ENCODE results near the gene PRKD1.

PRKD1 gene

DNA sequence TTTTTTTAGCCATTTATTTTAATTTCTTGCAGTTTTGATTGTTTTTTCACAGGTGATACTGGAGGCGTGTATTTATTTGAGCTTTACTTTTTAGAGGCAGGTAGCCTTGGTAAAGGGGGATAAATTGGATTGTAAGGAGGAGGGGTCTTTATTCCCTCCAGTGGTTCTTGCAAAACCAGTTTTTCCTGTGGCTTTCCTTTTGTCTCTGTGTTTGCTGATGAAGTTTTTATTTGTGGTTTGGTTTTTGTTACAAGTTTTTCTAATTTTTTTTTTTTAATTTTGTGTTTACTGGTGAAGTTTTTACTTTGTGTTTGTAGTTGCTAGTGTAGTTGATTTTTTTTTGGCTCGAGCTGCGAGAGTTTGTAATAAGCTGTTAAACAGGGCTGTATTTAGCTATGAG lies 278.5 kb downstream of the PRKD1 start:
- CTCF ChIA-PET: interaction anchor here (1.4 kb wide), 1 partner anchor 11 kb away, joined by 3 read pairs; no protein-coding TSS in a partner anchor
- no peak for DNase-seq
- Histone ChIP-seq H3K4me1 (ENCODE audit: control extremely low read depth in 1 of 4, control insufficient read depth in 4 of 4, insufficient read depth in 4 of 4, low read length in 3 of 4) (peaks cover 0 to 2% (median 0%) of the 10 kb centered on the region in 4 experiments), H3K27ac (ENCODE audit: insufficient read depth in 1 of 2, low read depth in 1 of 2, low read length in 2 of 2, poor library complexity in 1 of 2, severe bottlenecking in 2 of 2) (no peak overlapping the region), H3K9me3 (ENCODE audit: control extremely low read depth in 1 of 5, control insufficient read depth in 4 of 5, insufficient read depth in 2 of 5, low read depth in 1 of 5, low read length in 4 of 5) (peaks cover 3 to 19% (median 8%) of the 10 kb centered on the region in 5 experiments), H3K27me3 (replicated peaks in 2 of 5; ENCODE audit: control insufficient read depth in 4 of 5, insufficient read depth in 5 of 5, low read length in 4 of 5) (no peaks in the 10 kb centered on the region), H3K36me3 (ENCODE audit: control insufficient read depth in 4 of 4, insufficient read depth in 4 of 4, low read length in 3 of 4) (no peaks in the 10 kb centered on the region), H3K4me3 (ENCODE audit: control insufficient read depth in 1 of 7, extremely low read depth in 1 of 7, insufficient read depth in 4 of 7, low read depth in 2 of 7, low read length in 6 of 7) (no peak overlapping the region)
- POLR2A ChIA-PET: no interaction called here
- 100% methylated on average over 3 of the region's 3 CpGs for WGBS (ENCODE audit: insufficient coverage)

GRCh38 chr14:29648045-29648444 lies 279.6 kb downstream of the PRKD1 start:
- H3K4me1 ChIP-seq (ENCODE audit: control extremely low read depth in 1 of 4, control insufficient read depth in 4 of 4, insufficient read depth in 4 of 4, low read length in 3 of 4): peaks cover 0 to 9% (median 3%) of the 10 kb centered on the region in 4 experiments

DNA sequence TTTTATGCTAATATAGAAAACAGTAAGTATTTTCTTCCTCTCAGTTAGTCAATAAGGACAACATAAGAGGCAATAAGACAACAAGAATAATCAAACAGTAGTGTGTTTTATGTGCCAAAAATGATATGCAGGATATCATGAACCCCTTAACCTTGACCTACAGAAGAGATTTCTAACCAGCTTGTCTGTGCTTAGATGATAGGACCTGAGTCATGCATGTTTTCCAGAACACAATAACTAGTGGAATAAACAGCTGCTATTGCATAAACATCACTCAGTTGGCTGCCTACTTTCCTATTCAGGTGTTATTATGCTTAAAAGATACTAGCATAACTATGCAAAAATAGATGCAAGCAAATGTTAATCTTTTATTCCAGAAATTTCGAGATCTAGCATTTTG lies 282.5 kb downstream of the PRKD1 start:
- peaks cover 3 to 19% (median 8%) of the 10 kb centered on the region in 5 experiments for H3K9me3 ChIP-seq (ENCODE audit: control extremely low read depth in 1 of 5, control insufficient read depth in 4 of 5, insufficient read depth in 2 of 5, low read depth in 1 of 5, low read length in 4 of 5)
- H3K27ac ChIP-seq (ENCODE audit: insufficient read depth in 1 of 2, low read depth in 1 of 2, low read length in 2 of 2, poor library complexity in 1 of 2, severe bottlenecking in 2 of 2): no peak overlapping the region
- WGBS (ENCODE audit: insufficient coverage): 100% methylated on average over 1 of the region's 1 CpG
- CTCF ChIA-PET: no interaction called here
- H3K27me3 ChIP-seq (replicated peaks in 2 of 5; ENCODE audit: control insufficient read depth in 4 of 5, insufficient read depth in 5 of 5, low read length in 4 of 5): no peaks in the 10 kb centered on the region
- POLR2A ChIA-PET: no interaction called here
- no peak overlapping the region for H3K4me3 ChIP-seq (ENCODE audit: control insufficient read depth in 1 of 7, extremely low read depth in 1 of 7, insufficient read depth in 4 of 7, low read depth in 2 of 7, low read length in 6 of 7)
- no peaks in the 10 kb centered on the region for H3K36me3 ChIP-seq (ENCODE audit: control insufficient read depth in 4 of 4, insufficient read depth in 4 of 4, low read length in 3 of 4)
- peaks cover 0 to 9% (median 3%) of the 10 kb centered on the region in 4 experiments for H3K4me1 ChIP-seq (ENCODE audit: control extremely low read depth in 1 of 4, control insufficient read depth in 4 of 4, insufficient read depth in 4 of 4, low read length in 3 of 4)
- DNase-seq: peak in 1 of 3 donors; percentile 22

More at GRCh38 chr14:29648045-29648444, 279.6 kb downstream of the PRKD1 start:
- POLR2A ChIA-PET: no interaction called here
- Histone ChIP-seq H3K4me3 (ENCODE audit: control insufficient read depth in 1 of 7, extremely low read depth in 1 of 7, insufficient read depth in 4 of 7, low read depth in 2 of 7, low read length in 6 of 7) (no peak overlapping the region), H3K27me3 (replicated peaks in 2 of 5; ENCODE audit: control insufficient read depth in 4 of 5, insufficient read depth in 5 of 5, low read length in 4 of 5) (no peaks in the 10 kb centered on the region), H3K27ac (ENCODE audit: insufficient read depth in 1 of 2, low read depth in 1 of 2, low read length in 2 of 2, poor library complexity in 1 of 2, severe bottlenecking in 2 of 2) (no peak overlapping the region), H3K9me3 (ENCODE audit: control extremely low read depth in 1 of 5, control insufficient read depth in 4 of 5, insufficient read depth in 2 of 5, low read depth in 1 of 5, low read length in 4 of 5) (peaks cover 3 to 19% (median 8%) of the 10 kb centered on the region in 5 experiments), H3K36me3 (ENCODE audit: control insufficient read depth in 4 of 4, insufficient read depth in 4 of 4, low read length in 3 of 4) (no peaks in the 10 kb centered on the region)
- peak; percentile 6 to 53 (median 34) for DNase-seq
- CTCF ChIA-PET: interaction anchor here (0.7 to 1.1 kb wide), 2 partner anchors 9 to 55 kb away, joined by 3 read pairs; no protein-coding TSS in a partner anchor

- Histone ChIP-seq H3K36me3 (ENCODE audit: control insufficient read depth in 4 of 4, insufficient read depth in 4 of 4, low read length in 3 of 4) (no peaks in the 10 kb centered on the region), H3K4me3 (ENCODE audit: control insufficient read depth in 1 of 7, extremely low read depth in 1 of 7, insufficient read depth in 4 of 7, low read depth in 2 of 7, low read length in 6 of 7) (peak overlapping the region in 2 of 7 experiments; percentile 34 to 49), H3K9me3 (ENCODE audit: control extremely low read depth in 1 of 5, control insufficient read depth in 4 of 5, insufficient read depth in 2 of 5, low read depth in 1 of 5, low read length in 4 of 5) (peaks cover 2 to 16% (median 4%) of the 10 kb centered on the region in 5 experiments), H3K4me1 (ENCODE audit: control extremely low read depth in 1 of 4, control insufficient read depth in 4 of 4, insufficient read depth in 4 of 4, low read length in 3 of 4) (peaks cover 0 to 9% (median 3%) of the 10 kb centered on the region in 4 experiments), H3K27me3 (replicated peaks in 2 of 5; ENCODE audit: control insufficient read depth in 4 of 5, insufficient read depth in 5 of 5, low read length in 4 of 5) (no peaks in the 10 kb centered on the region), H3K27ac (ENCODE audit: insufficient read depth in 1 of 2, low read depth in 1 of 2, low read length in 2 of 2, poor library complexity in 1 of 2, severe bottlenecking in 2 of 2) (peak overlapping the region; percentile 12 to 52)
- POLR2A ChIA-PET: interaction anchor here (0.6 kb wide), 1 partner anchor 450 kb away, joined by 3 read pairs; no protein-coding TSS in a partner anchor
- CTCF ChIA-PET: no interaction called here
- WGBS (ENCODE audit: insufficient coverage): 80% methylated on average over 1 of the region's 5 CpGs
- DNase-seq: peak; percentile 10 to 44 (median 17)
These were observed 284.0 kb downstream of the PRKD1 start for GRCh38 chr14:29643433-29644211.

DNA sequence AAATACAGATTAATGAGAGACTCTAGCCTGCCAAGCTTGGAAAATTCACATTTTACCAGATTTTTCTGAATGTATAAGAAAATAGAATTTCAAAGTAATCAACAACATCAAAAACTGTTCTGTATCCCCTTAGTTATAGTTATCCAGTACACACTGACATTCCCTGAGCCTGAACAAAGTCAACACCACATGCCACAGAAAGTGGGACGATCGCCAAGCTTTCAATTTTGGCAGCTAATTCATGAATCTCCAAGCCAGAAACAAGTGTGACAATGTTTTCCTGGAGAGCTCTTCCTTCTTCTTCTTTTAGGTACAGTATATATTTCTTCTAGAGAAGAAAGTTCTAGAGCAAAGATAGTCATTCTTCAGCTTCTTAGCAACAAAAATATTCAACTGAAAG lies 290.2 kb downstream of the PRKD1 start:
- DNase-seq: peak; percentile 4 to 29 (median 13)

DNA sequence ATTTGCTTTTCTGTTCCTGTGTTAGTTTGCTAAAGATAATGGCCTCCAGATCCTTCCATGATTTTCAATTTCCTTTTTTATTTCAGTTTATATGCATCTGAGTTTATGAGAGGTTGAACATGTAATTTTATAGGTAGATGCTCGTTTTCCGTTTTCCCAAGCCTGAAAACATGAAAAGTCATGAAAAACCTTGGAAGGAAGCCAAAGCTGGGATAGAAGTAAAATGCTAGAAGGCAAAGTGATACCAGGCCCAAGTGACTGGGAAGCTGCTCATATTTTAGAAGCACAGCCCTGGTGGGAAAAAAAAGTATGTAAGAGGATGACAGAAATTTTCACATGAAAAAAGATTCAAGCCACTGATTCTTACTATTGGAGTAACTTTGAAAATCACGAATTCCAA lies 290.8 kb downstream of the PRKD1 start:
- Histone ChIP-seq H3K9me3 (ENCODE audit: control extremely low read depth in 1 of 5, control insufficient read depth in 4 of 5, insufficient read depth in 2 of 5, low read depth in 1 of 5, low read length in 4 of 5) (no peaks in the 10 kb centered on the region), H3K36me3 (ENCODE audit: control insufficient read depth in 4 of 4, insufficient read depth in 4 of 4, low read length in 3 of 4) (no peaks in the 10 kb centered on the region), H3K27ac (ENCODE audit: insufficient read depth in 1 of 2, low read depth in 1 of 2, low read length in 2 of 2, poor library complexity in 1 of 2, severe bottlenecking in 2 of 2) (no peak overlapping the region), H3K27me3 (replicated peaks in 2 of 5; ENCODE audit: control insufficient read depth in 4 of 5, insufficient read depth in 5 of 5, low read length in 4 of 5) (no peaks in the 10 kb centered on the region), H3K4me1 (ENCODE audit: control extremely low read depth in 1 of 4, control insufficient read depth in 4 of 4, insufficient read depth in 4 of 4, low read length in 3 of 4) (peaks cover 0 to 7% (median 0%) of the 10 kb centered on the region in 4 experiments), H3K4me3 (ENCODE audit: control insufficient read depth in 1 of 7, extremely low read depth in 1 of 7, insufficient read depth in 4 of 7, low read depth in 2 of 7, low read length in 6 of 7) (no peak overlapping the region)
- ChIA-PET CTCF (no interaction called here), POLR2A (no interaction called here)
- no peak for DNase-seq
- 93% methylated on average over 2 of the region's 3 CpGs for WGBS (ENCODE audit: insufficient coverage)

More for the DNA sequence above, 290.2 kb downstream of the PRKD1 start:
- H3K4me1 ChIP-seq (ENCODE audit: control extremely low read depth in 1 of 4, control insufficient read depth in 4 of 4, insufficient read depth in 4 of 4, low read length in 3 of 4): peaks cover 0 to 7% (median 0%) of the 10 kb centered on the region in 4 experiments
- H3K36me3 ChIP-seq (ENCODE audit: control insufficient read depth in 4 of 4, insufficient read depth in 4 of 4, low read length in 3 of 4): no peaks in the 10 kb centered on the region
- no peak overlapping the region for H3K4me3 ChIP-seq (ENCODE audit: control insufficient read depth in 1 of 7, extremely low read depth in 1 of 7, insufficient read depth in 4 of 7, low read depth in 2 of 7, low read length in 6 of 7)
- H3K27me3 ChIP-seq (replicated peaks in 2 of 5; ENCODE audit: control insufficient read depth in 4 of 5, insufficient read depth in 5 of 5, low read length in 4 of 5): no peaks in the 10 kb centered on the region
- H3K9me3 ChIP-seq (ENCODE audit: control extremely low read depth in 1 of 5, control insufficient read depth in 4 of 5, insufficient read depth in 2 of 5, low read depth in 1 of 5, low read length in 4 of 5): no peaks in the 10 kb centered on the region
- no peak overlapping the region for H3K27ac ChIP-seq (ENCODE audit: insufficient read depth in 1 of 2, low read depth in 1 of 2, low read length in 2 of 2, poor library complexity in 1 of 2, severe bottlenecking in 2 of 2)
- CTCF ChIA-PET: interaction anchor here (0.8 kb wide), 1 partner anchor 12 kb away, joined by 3 read pairs; no protein-coding TSS in a partner anchor
- POLR2A ChIA-PET: no interaction called here
- WGBS (ENCODE audit: insufficient coverage): no CpG with 5 or more reads among the region's 2 CpGs

GRCh38 chr14:29630566-29631160 lies 297.0 kb downstream of the PRKD1 start:
- POLR2A ChIA-PET: no interaction called here
- Histone ChIP-seq H3K27me3 (replicated peaks in 2 of 5; ENCODE audit: control insufficient read depth in 4 of 5, insufficient read depth in 5 of 5, low read length in 4 of 5) (no peaks in the 10 kb centered on the region), H3K9me3 (ENCODE audit: control extremely low read depth in 1 of 5, control insufficient read depth in 4 of 5, insufficient read depth in 2 of 5, low read depth in 1 of 5, low read length in 4 of 5) (no peaks in the 10 kb centered on the region), H3K27ac (ENCODE audit: insufficient read depth in 1 of 2, low read depth in 1 of 2, low read length in 2 of 2, poor library complexity in 1 of 2, severe bottlenecking in 2 of 2) (no peak overlapping the region), H3K4me1 (ENCODE audit: control extremely low read depth in 1 of 4, control insufficient read depth in 4 of 4, insufficient read depth in 4 of 4, low read length in 3 of 4) (no peaks in the 10 kb centered on the region), H3K36me3 (ENCODE audit: control insufficient read depth in 4 of 4, insufficient read depth in 4 of 4, low read length in 3 of 4) (no peaks in the 10 kb centered on the region), H3K4me3 (ENCODE audit: control insufficient read depth in 1 of 7, extremely low read depth in 1 of 7, insufficient read depth in 4 of 7, low read depth in 2 of 7, low read length in 6 of 7) (no peak overlapping the region)
- CTCF ChIA-PET: no interaction called here
- DNase-seq: no peak
- 93% methylated on average over 3 of the region's 5 CpGs for WGBS (ENCODE audit: insufficient coverage)

Data from common myeloid progenitor, CD34-positive (primary cell).